HCT116 (cell line): ENCODE measurements around the gene TTC24. TPM values are rescaled to one million over a fixed set of nuclear protein-coding genes. Genes with fewer than 3 reads are reported as not detected.
"Not testable (repeated sequence)": the region's sequence is repeated elsewhere in the genome, so short reads cannot be mapped to it uniquely, and the experiment has no call there.

Experiments
- ATAC-seq: fragments of 200-7000 bp; cut with Tn5 transposase; 2 replicates; pipeline ENCODE4 v1.9.1; 2020; ENCODE audit warnings: mild to moderate bottlenecking, moderate library complexity
- BruUV-seq: library from RNA; stranded (reverse); fragments of 400-500 nt; replicated peaks from 2 replicates; lab custom pipeline; 2021; lab: Mats Ljungman, UMichigan
- CTCF ChIA-PET: fragments of 300-600 bp; sonication (Branson Sonifier 250); formaldehyde crosslinking; loops from one replicate; lab custom pipeline; 2021; ENCODE audit warnings: antibody characterized with exemption; lab: Charles Lee
- POLR2A ChIA-PET: fragments of 300-600, 350-600 bp; sonication (Branson Sonifier 250); formaldehyde crosslinking; loops from one replicate; lab custom pipeline; 2021; ENCODE audit warnings: antibody characterized with exemption; lab: Charles Lee
- RAD21 ChIA-PET, 2 experiments: fragments of 300-600 bp; sonication (Branson Sonifier 250); formaldehyde crosslinking; loops; one replicate each; lab custom pipeline; 2023; ENCODE audit warnings: low total read pairs in 2 of 2; ENCODE audit not compliant: uncharacterized antibody in 2 of 2, unreplicated experiment in 2 of 2, low non-redundant PET in 1 of 2; lab: Charles Lee
- DNase-seq: peaks from one replicate; pipeline ENCODE4 v3.0.0-alpha.2; 2010; ENCODE audit warnings: low read depth, low spot score
- H2AFZ ChIP-seq: fragments of 200-600 bp; shearing (Covaris generic), sonication (generic); 2 replicates; pipeline ENCODE4 v1.6.1; 2017; ENCODE audit warnings: low read depth, mixed run types, mixed read lengths, antibody characterized with exemption, low read length; ENCODE audit not compliant: poor library complexity, severe bottlenecking
- H3K27ac ChIP-seq: 2 replicates; pipeline ENCODE4 v1.5.1; 2012; ENCODE audit warnings: low read depth, low read length
- H3K27me3 ChIP-seq: fragments of 200-600 bp; sonication (generic); 2 replicates; pipeline ENCODE4 v1.6.1; 2016; ENCODE audit warnings: mixed run types, low read length, mixed read lengths; ENCODE audit not compliant: insufficient read depth
- H3K36me3 ChIP-seq, 2 experiments: fragments of 200-500 bp in 1 of 2; fragments of 200-600 bp in 1 of 2; sonication (Bioruptor generic) in 1 of 2; sonication (generic) in 1 of 2; 2 replicates each; pipeline versions ENCODE4 v1.5.1 to v1.6.1; 2014 to 2016; ENCODE audit warnings: low read length in 2 of 2, inconsistent platforms in 1 of 2, mixed read lengths in 1 of 2, mixed run types in 1 of 2; ENCODE audit not compliant: insufficient read depth in 2 of 2, control insufficient read depth in 1 of 2
- H3K4me1 ChIP-seq, 2 experiments: fragments of 200-600 bp in 1 of 2; sonication (generic) in 1 of 2; 2 replicates each; pipeline versions ENCODE4 v1.5.1 to v1.6.1; 2012 to 2017; ENCODE audit warnings: low read length in 2 of 2, inconsistent platforms in 1 of 2, mild to moderate bottlenecking in 1 of 2, mixed read lengths in 1 of 2, mixed run types in 1 of 2, moderate library complexity in 1 of 2; ENCODE audit not compliant: insufficient read depth in 2 of 2, control insufficient read depth in 1 of 2
- H3K4me2 ChIP-seq: fragments of 200-600 bp; sonication (generic); 2 replicates; pipeline ENCODE4 v1.6.1; 2017; ENCODE audit warnings: mixed run types, low read length, mixed read lengths
- H3K4me3 ChIP-seq, 2 experiments: fragments of 200-600 bp in 1 of 2; sonication (generic) in 1 of 2; replicated peaks in 1 of 2; 2 replicates each; pipeline ENCODE4 v1.5.1; 2011 to 2016; ENCODE audit warnings: low read length in 2 of 2, control low read depth in 1 of 2, low read depth in 1 of 2, mild to moderate bottlenecking in 1 of 2, mixed read lengths in 1 of 2, mixed run types in 1 of 2
- H3K79me2 ChIP-seq: fragments of 200-600 bp; sonication (generic); 2 replicates; pipeline ENCODE4 v1.6.1; 2017; ENCODE audit warnings: mild to moderate bottlenecking, mixed run types, low read length, moderate library complexity, mixed read lengths; ENCODE audit not compliant: insufficient read depth
- H3K9ac ChIP-seq: fragments of 200-600 bp; sonication (generic); 2 replicates; pipeline ENCODE4 v1.6.1; 2016; ENCODE audit warnings: low read length, mixed read lengths
- H3K9me2 ChIP-seq: fragments of 200-600 bp; sonication (generic), shearing (Covaris generic); 2 replicates; pipeline ENCODE4 v1.6.1; 2017; ENCODE audit warnings: mixed run types, mild to moderate bottlenecking, moderate library complexity; ENCODE audit not compliant: insufficient read depth
- H3K9me3 ChIP-seq, 2 experiments: fragments of 200-500 bp in 1 of 2; fragments of 200-600 bp in 1 of 2; sonication (Bioruptor generic) in 1 of 2; sonication (generic) in 1 of 2; 2 replicates each; pipeline ENCODE4 v1.6.1; 2014 to 2017; ENCODE audit warnings: low read length in 2 of 2, mixed read lengths in 2 of 2, inconsistent platforms in 1 of 2, low read depth in 1 of 2, mild to moderate bottlenecking in 1 of 2, mixed run types in 1 of 2, moderate library complexity in 1 of 2; ENCODE audit not compliant: control insufficient read depth in 1 of 2, insufficient read depth in 1 of 2
- H4K20me1 ChIP-seq: fragments of 200-600 bp; sonication (generic), shearing (Covaris generic); 2 replicates; pipeline ENCODE4 v1.6.1; 2017; ENCODE audit warnings: mixed run types, mild to moderate bottlenecking, moderate library complexity; ENCODE audit not compliant: insufficient read depth
- CTCF ChIP-seq, 3 experiments: fragments of 200-600 bp in 1 of 3; sonication (generic) in 1 of 3; IDR thresholded peaks in 2 of 3; conservative IDR thresholded peaks in 1 of 3; 2 replicates each; pipeline ENCODE4 v1.5.1; 2012 to 2017; ENCODE audit warnings: low read depth in 2 of 3, low read length in 2 of 3, antibody characterized with exemption in 1 of 3, borderline replicate concordance in 1 of 3, control low read depth in 1 of 3, mild to moderate bottlenecking in 1 of 3, mixed read lengths in 1 of 3, mixed run types in 1 of 3, moderate library complexity in 1 of 3; ENCODE audit not compliant: insufficient read depth in 1 of 3
- EGR1 ChIP-seq: IDR thresholded peaks from 2 replicates; pipeline ENCODE4 v1.6.1; 2012; ENCODE audit warnings: low read depth
- POLR2A ChIP-seq: IDR thresholded peaks from 2 replicates; pipeline ENCODE4 v1.7.0; 2011; ENCODE audit warnings: borderline replicate concordance; ENCODE audit not compliant: insufficient read depth, insufficient read length; ENCODE audit errors: extremely low read depth
- POLR2AphosphoS5 ChIP-seq: IDR thresholded peaks from 2 replicates; pipeline ENCODE4 v1.6.1; 2011; ENCODE audit warnings: mild to moderate bottlenecking, low read depth, low read length, moderate library complexity
- RAD21 ChIP-seq: IDR thresholded peaks from 2 replicates; pipeline ENCODE4 v1.6.1; 2012; ENCODE audit warnings: low read depth, mild to moderate bottlenecking
- REST ChIP-seq: IDR thresholded peaks from 2 replicates; pipeline ENCODE4 v1.6.1; 2012; ENCODE audit warnings: low read depth
- SRF ChIP-seq: IDR thresholded peaks from 2 replicates; pipeline ENCODE4 v1.6.1; 2012; ENCODE audit warnings: low read depth
- YY1 ChIP-seq: IDR thresholded peaks from 2 replicates; pipeline ENCODE4 v1.6.1; 2011; ENCODE audit warnings: low read length, low read depth, moderate library complexity, mild to moderate bottlenecking; ENCODE audit not compliant: insufficient replicate concordance; ENCODE audit errors: extremely low read depth
- ZFX ChIP-seq: fragments of 450-650 bp; IDR thresholded peaks from 2 replicates; pipeline ENCODE4 v1.6.1; 2017
- ZNF274 ChIP-seq: fragments of 200-500 bp; sonication (Bioruptor generic); IDR thresholded peaks from 2 replicates; pipeline ENCODE4 v1.6.1; 2014; ENCODE audit warnings: mild to moderate bottlenecking, low read depth, low read length, inconsistent platforms
- intact Hi-C: fragments of 100-400 bp; cut with micrococcal nuclease; formaldehyde crosslinking; loops from 2 replicates; pipeline ENCODE4 v1.10.0; 2022
- total RNA-seq: library from RNA; stranded (reverse); gene quantifications from one replicate; pipeline ENCODE4 v1.2.1, GENCODE V29; 2021; ENCODE audit not compliant: unreplicated experiment

TTC24 gene
- total RNA-seq, 1 experiment from 2014 or later: not detected

GRCh38 chr1:156602557-156602993, 23.1 kb downstream of the TTC24 start:
- peak overlapping the region; percentile 87 for H3K4me2 ChIP-seq
- TF ChIP-seq POLR2AphosphoS5 (no peak), POLR2A (peak; percentile 36), REST (no peak), RAD21 (peak; percentile 58), EGR1 (no peak), ZFX (no peak), CTCF (IDR thresholded peaks at IDR 0.05 in 2 of 3, conservative IDR thresholded peaks at IDR 0.05 in 1 of 3; ENCODE audit: borderline replicate concordance in 1 of 3, insufficient read depth in 1 of 3, low read depth in 2 of 3, low read length in 2 of 3) (peak; percentile 45 to 70 (median 65); a peak in 5 of 6 replicates), SRF (peak; percentile 88), ZNF274 (no peak), YY1 (no peak)
- TF ChIP-seq, all 23 proteins: peak for 4
- H3K9ac ChIP-seq: peak overlapping the region; percentile 97
- peaks cover 5 to 16% of the 10 kb centered on the region in 2 experiments; a peak in 3 of 4 replicates for H3K36me3 ChIP-seq
- no TSS peak for BruUV-seq
- RAD21 ChIA-PET: interaction anchor here (0.7 kb wide), 2 partner anchors 25 to 217 kb away, joined by 4 to 5 read pairs; no protein-coding TSS in a partner anchor
- peaks cover 11 to 30% of the 10 kb centered on the region in 2 experiments for H3K4me1 ChIP-seq
- peak; percentile 43 for DNase-seq
- peak; percentile 48 for ATAC-seq
- CTCF ChIA-PET: interaction anchor here (0.8 to 1.7 kb wide), 5 partner anchors 10 to 294 kb away, joined by 3 to 7 read pairs (median 4); partner anchors contain the start of genes NAXE and PRCC
- no peaks in the 10 kb centered on the region for H4K20me1 ChIP-seq
- H3K27me3 ChIP-seq: no peaks in the 10 kb centered on the region
- H3K9me2 ChIP-seq: no peaks in the 10 kb centered on the region
- POLR2A ChIA-PET: interaction anchor here (0.6 to 0.8 kb wide), 2 partner anchors 15 to 17 kb away, joined by 3 read pairs; partner anchors contain the start of gene HAPLN2
- H3K4me3 ChIP-seq: peak overlapping the region; percentile 70 to 88
- no peak overlapping the region for H2AFZ ChIP-seq
- H3K27ac ChIP-seq: peak overlapping the region; percentile 75
- no peaks in the 10 kb centered on the region for H3K9me3 ChIP-seq
- intact Hi-C loops: loop anchor here (1.0 kb wide), 1 partner anchor 146 kb away; no protein-coding TSS in a partner anchor
- H3K79me2 ChIP-seq: peaks cover 47% of the 10 kb centered on the region

- POLR2A ChIA-PET, intact Hi-C loops: not testable (repeated sequence)
Measured at GRCh38 chr1:156607344-156607743, 27.8 kb downstream of the TTC24 start.

More at GRCh38 chr1:156607344-156607743, 27.8 kb downstream of the TTC24 start:
- H3K4me2 ChIP-seq, H4K20me1 ChIP-seq, H2AFZ ChIP-seq, CTCF ChIA-PET, H3K9ac ChIP-seq, H3K4me3 ChIP-seq, H3K36me3 ChIP-seq, H3K79me2 ChIP-seq, H3K9me2 ChIP-seq, H3K27ac ChIP-seq, ATAC-seq, RAD21 ChIA-PET, H3K9me3 ChIP-seq, DNase-seq, BruUV-seq, H3K27me3 ChIP-seq: not testable (repeated sequence)
- peaks cover 4 to 25% of the 10 kb centered on the region in 2 experiments; a peak in 3 of 4 replicates for H3K4me1 ChIP-seq
